NCI-H2081 (cell line): ENCODE data around the gene ACTN4.
A peak's percentile ranks its signal among the peaks of the same experiment; 100 is the strongest.

Experiments
- DNase-seq, 2 experiments: peaks; one replicate each; lab custom pipeline; 2025; lab: John Stamatoyannopoulos, UW

The ACTN4 gene

GRCh38 chr19:38678217-38678890, 30.9 kb downstream of the ACTN4 start:
- DNase-seq = no peak

GRCh38 chr19:38678891-38679494, 31.5 kb downstream of the ACTN4 start:
- DNase-seq = no peak

GRCh38 chr19:38679839-38680238, 32.4 kb downstream of the ACTN4 start:
- no peak for DNase-seq

- DNase-seq = no peak
These were observed 34.9 kb downstream of the ACTN4 start for GRCh38 chr19:38682195-38682867.

GRCh38 chr19:38682872-38683392, 35.5 kb downstream of the ACTN4 start:
- DNase-seq = no peak

- DNase-seq = peak in 1 of 2 experiments; percentile 17
These were observed 36.1 kb downstream of the ACTN4 start for GRCh38 chr19:38683393-38684077.

- no peak for DNase-seq
These were observed 36.8 kb downstream of the ACTN4 start for GRCh38 chr19:38684078-38684861.

- DNase-seq = no peak
These were observed 37.6 kb downstream of the ACTN4 start for GRCh38 chr19:38684862-38685665.

- DNase-seq = no peak
These were observed 38.4 kb downstream of the ACTN4 start for GRCh38 chr19:38685666-38686529.

GRCh38 chr19:38686530-38686888, 39.1 kb downstream of the ACTN4 start:
- no peak for DNase-seq

GRCh38 chr19:38687837-38688378, 40.5 kb downstream of the ACTN4 start:
- no peak for DNase-seq

GRCh38 chr19:38690146-38690545, 42.7 kb downstream of the ACTN4 start:
- DNase-seq = peak in 1 of 2 experiments; percentile 9

GRCh38 chr19:38690832-38691231, 43.4 kb downstream of the ACTN4 start:
- DNase-seq = no peak

GRCh38 chr19:38691938-38692457, 44.5 kb downstream of the ACTN4 start:
- no peak for DNase-seq

- no peak for DNase-seq
These were observed 45.3 kb downstream of the ACTN4 start for GRCh38 chr19:38692458-38693379.

- no peak for DNase-seq
These were observed 46.2 kb downstream of the ACTN4 start for GRCh38 chr19:38693380-38694223.

- no peak for DNase-seq
These were observed 47.9 kb downstream of the ACTN4 start for GRCh38 chr19:38695317-38695683.
